Neuronal stem cell (in vitro differentiated cells): ENCODE data around the gene FAAP100.

Experiments
- DNase-seq: peaks from one replicate; pipeline ENCODE4 v3.0.0-alpha.2; 2013; ENCODE audit warnings: low spot score
- H2AFZ ChIP-seq: one replicate; pipeline ENCODE4 v1.6.1; 2013; ENCODE audit warnings: mild to moderate bottlenecking, low read length, inconsistent platforms
- H2AK5ac ChIP-seq: 2 replicates; pipeline ENCODE4 v1.6.1; 2013; ENCODE audit warnings: low read depth, mild to moderate bottlenecking, inconsistent platforms, low read length, moderate library complexity, mixed read lengths
- H2BK120ac ChIP-seq: 2 replicates; pipeline ENCODE4 v1.6.1; 2013; ENCODE audit warnings: low read depth, mild to moderate bottlenecking, inconsistent platforms, low read length, moderate library complexity, mixed read lengths
- H2BK12ac ChIP-seq: one replicate; pipeline ENCODE4 v1.6.1; 2013; ENCODE audit warnings: low read length, inconsistent platforms
- H2BK15ac ChIP-seq: 2 replicates; pipeline ENCODE4 v1.6.1; 2013; ENCODE audit warnings: mild to moderate bottlenecking, low read length, inconsistent platforms, mixed read lengths
- H2BK5ac ChIP-seq: one replicate; pipeline ENCODE4 v1.6.1; 2013; ENCODE audit warnings: inconsistent platforms, mild to moderate bottlenecking, low read length, moderate library complexity
- H3K14ac ChIP-seq: one replicate; pipeline ENCODE4 v1.6.1; 2013; ENCODE audit warnings: low read length, inconsistent platforms
- H3K18ac ChIP-seq: 2 replicates; pipeline ENCODE4 v1.6.1; 2013; ENCODE audit warnings: low read length, inconsistent platforms
- H3K23ac ChIP-seq: 2 replicates; pipeline ENCODE4 v1.6.1; 2013; ENCODE audit warnings: low read depth, mild to moderate bottlenecking, mixed read lengths, low read length, inconsistent platforms; ENCODE audit not compliant: poor library complexity
- H3K27ac ChIP-seq: replicated peaks from 3 replicates; pipeline ENCODE4 v1.5.1; 2013; ENCODE audit warnings: low read length, inconsistent platforms
- H3K27me3 ChIP-seq, 3 experiments: 2 replicates each; pipeline ENCODE4 v1.6.1; 2013; ENCODE audit warnings: low read length in 3 of 3, mild to moderate bottlenecking in 2 of 3, inconsistent platforms in 1 of 3, low read depth in 1 of 3, mixed read lengths in 1 of 3, moderate library complexity in 1 of 3; ENCODE audit not compliant: control insufficient read depth in 3 of 3, insufficient read depth in 3 of 3
- H3K36me3 ChIP-seq, 2 donors: replicated peaks in 1 of 2; 2 replicates each; pipeline ENCODE4 v1.6.1; 2013; ENCODE audit warnings: low read length in 2 of 2; ENCODE audit not compliant: control insufficient read depth in 2 of 2, insufficient read depth in 2 of 2
- H3K4ac ChIP-seq: 2 replicates; pipeline ENCODE4 v1.6.1; 2013; ENCODE audit warnings: inconsistent platforms, mild to moderate bottlenecking, low read length, moderate library complexity
- H3K4me1 ChIP-seq, 2 donors: 1 replicate in 1 of 2; 2 replicates in 1 of 2; pipeline ENCODE4 v1.6.1; 2013; ENCODE audit warnings: low read length in 2 of 2, low read depth in 1 of 2; ENCODE audit not compliant: control insufficient read depth in 2 of 2, insufficient read depth in 1 of 2
- H3K4me2 ChIP-seq: one replicate; pipeline ENCODE4 v1.6.1; 2013; ENCODE audit warnings: mild to moderate bottlenecking, low read length, inconsistent platforms; ENCODE audit not compliant: insufficient read depth, poor library complexity, severe bottlenecking
- H3K4me3 ChIP-seq, 2 donors: 2 replicates each; pipeline ENCODE4 v1.5.1; 2013; ENCODE audit warnings: low read length in 2 of 2, mild to moderate bottlenecking in 2 of 2, inconsistent platforms in 1 of 2, moderate library complexity in 1 of 2
- H3K79me1 ChIP-seq: one replicate; pipeline ENCODE4 v1.6.1; 2013; ENCODE audit warnings: low read depth, mild to moderate bottlenecking, inconsistent platforms, low read length, moderate library complexity
- H3K9ac ChIP-seq: one replicate; pipeline ENCODE4 v1.6.1; 2013; ENCODE audit warnings: mild to moderate bottlenecking, low read depth, low read length, inconsistent platforms; ENCODE audit not compliant: poor library complexity
- H3K9me3 ChIP-seq, 2 donors: replicated peaks in 1 of 2; 2 replicates each; pipeline versions ENCODE3 to v1.6.1; 2013; ENCODE audit warnings: low read length in 2 of 2, mild to moderate bottlenecking in 2 of 2, inconsistent platforms in 1 of 2, low read depth in 1 of 2, mixed read lengths in 1 of 2, moderate library complexity in 1 of 2; ENCODE audit not compliant: control insufficient read depth in 2 of 2, insufficient read depth in 1 of 2
- H4K8ac ChIP-seq: one replicate; pipeline ENCODE4 v1.6.1; 2013; ENCODE audit warnings: low read depth, mild to moderate bottlenecking, inconsistent platforms, low read length, moderate library complexity
- H4K91ac ChIP-seq: one replicate; pipeline ENCODE4 v1.6.1; 2013; ENCODE audit warnings: low read length, low read depth, mild to moderate bottlenecking, inconsistent platforms; ENCODE audit not compliant: poor library complexity
- WGBS, 2 donors: extraction: QIAGEN DNeasy Blood & Tissue Kit; methylation state at CpG; one replicate each; pipeline ENCODE4 v1.1.7; 2013; ENCODE audit warnings: missing lambda C conversion rate in 2 of 2, mixed read lengths in 1 of 2; ENCODE audit not compliant: insufficient read length in 2 of 2, insufficient replicate concordance in 1 of 2; ENCODE audit errors: extremely low coverage in 2 of 2; 5-methylcytosine and 5-hydroxymethylcytosine counted together

FAAP100 gene

DNA sequence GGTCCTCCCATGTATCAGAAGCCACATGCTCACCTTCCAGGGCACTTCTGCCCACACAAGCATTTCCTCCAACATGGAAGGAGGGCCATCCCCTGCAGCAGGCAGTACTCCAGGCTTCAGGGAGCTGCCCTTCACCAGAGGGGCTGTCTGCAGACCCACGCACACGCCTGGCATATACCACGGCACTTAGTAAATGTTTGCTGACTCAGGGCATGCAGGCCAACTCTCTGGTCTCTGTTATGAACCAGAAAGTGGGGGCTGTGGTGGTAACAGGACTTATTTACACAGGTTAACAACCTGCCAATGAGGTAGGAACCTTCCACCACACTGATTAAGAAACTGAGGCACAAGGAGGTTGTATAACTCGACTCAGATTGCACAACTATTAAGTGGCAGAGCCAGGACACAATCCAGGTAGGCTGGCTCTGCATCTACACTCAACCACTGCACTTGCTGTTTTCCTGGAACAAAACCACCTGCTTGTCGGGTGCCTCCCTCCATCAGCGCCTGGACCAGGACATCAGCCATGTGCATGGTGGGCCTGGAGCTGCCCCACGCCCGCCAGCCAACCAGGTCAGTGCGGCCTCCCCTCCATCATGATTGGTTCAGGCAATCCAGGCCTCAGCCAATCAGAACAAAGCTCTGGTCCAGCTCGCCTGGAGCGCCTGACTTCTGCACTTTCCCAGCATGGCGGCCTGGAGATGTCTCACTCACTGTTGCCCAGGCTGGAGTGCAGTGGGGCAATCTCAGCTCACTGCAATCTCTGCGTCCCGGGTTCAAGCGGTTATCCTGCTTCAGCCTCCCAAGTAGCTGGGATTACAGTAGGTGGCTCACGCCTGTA, 58.7 kb downstream of the FAAP100 start:
- H4K91ac ChIP-seq = peak overlapping the region; percentile 48
- no peak overlapping the region for H3K4me2 ChIP-seq
- no peak overlapping the region for H3K4me3 ChIP-seq
- peaks cover 2% of the 10 kb centered on the region for H3K79me1 ChIP-seq
- no peak overlapping the region for H3K4ac ChIP-seq
- no peak overlapping the region for H3K14ac ChIP-seq
- no peak overlapping the region for H2AFZ ChIP-seq
- DNase-seq = no peak
- no peak overlapping the region for H2BK15ac ChIP-seq
- no peak overlapping the region for H3K9ac ChIP-seq
- no peak overlapping the region for H2BK12ac ChIP-seq
- peaks cover 16 to 31% of the 10 kb centered on the region in 2 donors for H3K4me1 ChIP-seq
- H3K18ac ChIP-seq = peak overlapping the region; percentile 5
- no peak overlapping the region for H2BK120ac ChIP-seq
- H3K27ac ChIP-seq = no peak overlapping the region
- H3K23ac ChIP-seq = peak overlapping the region; percentile 44
- H2BK5ac ChIP-seq = no peak overlapping the region
- no CpG with 5 or more reads among the region's 16 CpGs for WGBS, 2 donors
- no peaks in the 10 kb centered on the region for H3K9me3 ChIP-seq
- H3K36me3 ChIP-seq = no peaks in the 10 kb centered on the region
- no peaks in the 10 kb centered on the region for H3K27me3 ChIP-seq
- no peak overlapping the region for H4K8ac ChIP-seq
- no peak overlapping the region for H2AK5ac ChIP-seq

DNA sequence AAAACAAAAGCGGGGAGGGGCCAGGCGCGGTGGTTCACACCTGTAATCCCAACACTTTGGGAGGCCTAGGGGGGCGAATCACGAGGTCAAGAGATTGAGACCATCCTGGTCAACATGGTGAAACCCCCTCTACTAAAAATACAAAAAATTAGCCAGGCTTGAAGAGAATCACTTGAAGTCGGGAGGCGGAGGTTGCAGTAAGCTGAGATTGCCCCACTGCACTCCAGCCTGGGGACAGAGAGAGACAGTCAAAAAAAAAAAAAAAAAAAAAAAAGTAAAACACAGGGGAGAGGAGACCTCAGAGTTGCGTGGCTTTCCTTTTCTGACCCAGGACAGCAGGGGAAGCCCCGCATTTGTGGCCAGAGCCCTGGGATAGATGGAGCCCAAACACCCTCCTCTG, 59.4 kb downstream of the FAAP100 start:
- no peaks in the 10 kb centered on the region for H3K36me3 ChIP-seq
- no peak overlapping the region for H2BK15ac ChIP-seq
- H3K27me3 ChIP-seq = no peaks in the 10 kb centered on the region
- H4K91ac ChIP-seq = no peak overlapping the region
- H3K4ac ChIP-seq = no peak overlapping the region
- H3K79me1 ChIP-seq = peaks cover 2% of the 10 kb centered on the region
- H2BK12ac ChIP-seq = no peak overlapping the region
- no peak overlapping the region for H3K14ac ChIP-seq
- H3K4me1 ChIP-seq = peaks cover 16 to 31% of the 10 kb centered on the region in 2 donors
- WGBS, 2 donors = no CpG with 5 or more reads among the region's 9 CpGs
- H3K4me2 ChIP-seq = no peak overlapping the region
- H3K27ac ChIP-seq = no peak overlapping the region
- no peak overlapping the region for H3K18ac ChIP-seq
- H3K9me3 ChIP-seq = no peaks in the 10 kb centered on the region
- H2BK120ac ChIP-seq = no peak overlapping the region
- DNase-seq = no peak
- no peak overlapping the region for H2BK5ac ChIP-seq
- H2AK5ac ChIP-seq = no peak overlapping the region
- no peak overlapping the region for H3K9ac ChIP-seq
- H3K4me3 ChIP-seq = no peak overlapping the region
- no peak overlapping the region for H2AFZ ChIP-seq
- no peak overlapping the region for H3K23ac ChIP-seq
- no peak overlapping the region for H4K8ac ChIP-seq

DNA sequence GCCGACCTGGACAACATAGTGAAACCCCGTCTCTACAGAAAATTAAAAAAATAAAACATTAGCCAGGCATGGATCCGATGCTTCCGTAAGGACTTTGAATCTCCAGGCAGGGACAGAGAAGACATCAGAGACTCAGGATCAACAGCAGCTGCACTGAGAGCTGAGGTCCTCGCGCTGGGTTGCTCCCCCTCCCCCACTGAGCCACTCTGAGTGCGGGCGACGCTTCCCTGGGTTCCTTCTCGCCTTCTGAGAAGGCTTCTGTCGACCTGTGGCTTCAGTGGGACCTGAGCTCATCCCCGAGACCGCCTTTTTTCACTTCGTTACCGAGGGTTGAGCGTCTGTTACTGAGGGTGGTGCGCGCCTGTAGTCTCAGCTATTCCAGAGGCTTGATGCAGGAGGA, 60.0 kb downstream of the FAAP100 start:
- Histone ChIP-seq H3K23ac (no peak overlapping the region), H3K36me3 (no peaks in the 10 kb centered on the region), H3K9ac (no peak overlapping the region), H2BK5ac (no peak overlapping the region), H3K4me2 (no peak overlapping the region), H3K4ac (no peak overlapping the region), H2AFZ (no peak overlapping the region), H2BK12ac (no peak overlapping the region), H3K18ac (no peak overlapping the region), H3K27ac (no peak overlapping the region), H2BK120ac (no peak overlapping the region), H3K4me1 (peaks cover 20 to 31% of the 10 kb centered on the region in 2 donors), H3K9me3 (no peaks in the 10 kb centered on the region), H3K79me1 (peaks cover 2% of the 10 kb centered on the region), H3K14ac (no peak overlapping the region), H3K27me3 (no peaks in the 10 kb centered on the region), H2BK15ac (no peak overlapping the region), H4K91ac (no peak overlapping the region), H4K8ac (no peak overlapping the region), H3K4me3 (no peak overlapping the region), H2AK5ac (peak overlapping the region; percentile 32)
- no CpG with 5 or more reads among the region's 18 CpGs for WGBS, 2 donors
- DNase-seq = no peak

DNA sequence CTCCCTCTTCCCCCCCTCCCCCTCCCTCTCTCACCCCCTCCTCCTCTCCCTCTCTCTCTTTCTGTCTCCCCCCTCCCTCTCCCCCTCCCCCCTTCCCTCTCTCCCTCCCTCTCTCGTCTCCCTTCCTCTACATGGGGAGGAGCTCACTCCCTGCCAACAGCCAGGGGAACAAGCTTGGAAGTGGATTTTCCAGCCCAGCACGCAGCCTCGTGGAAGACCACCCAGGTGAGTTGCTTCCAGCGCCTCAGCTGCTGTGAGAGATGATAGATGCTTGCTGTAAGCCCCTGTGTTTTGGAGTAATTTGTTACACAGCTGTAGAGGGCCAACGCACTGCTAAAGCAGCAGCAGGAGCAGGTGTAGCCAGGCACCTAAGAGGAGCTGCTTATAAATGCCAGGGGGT, 60.4 kb downstream of the FAAP100 start:
- Histone ChIP-seq H2BK120ac (no peak overlapping the region), H3K4me3 (peak overlapping the region in 1 of 2 donors; percentile 56), H4K8ac (no peak overlapping the region), H3K14ac (no peak overlapping the region), H3K4me2 (no peak overlapping the region), H2AK5ac (peak overlapping the region; percentile 32), H3K4ac (no peak overlapping the region), H3K23ac (no peak overlapping the region), H3K9me3 (no peaks in the 10 kb centered on the region), H3K36me3 (no peaks in the 10 kb centered on the region), H3K4me1 (peaks cover 20 to 31% of the 10 kb centered on the region in 2 donors), H2AFZ (no peak overlapping the region), H3K27ac (no peak overlapping the region), H3K18ac (no peak overlapping the region), H2BK12ac (no peak overlapping the region), H4K91ac (no peak overlapping the region), H2BK5ac (no peak overlapping the region), H3K79me1 (peaks cover 2% of the 10 kb centered on the region), H3K9ac (no peak overlapping the region), H3K27me3 (no peaks in the 10 kb centered on the region), H2BK15ac (no peak overlapping the region)
- no CpG with 5 or more reads among the region's 5 CpGs for WGBS, 2 donors
- no peak for DNase-seq
